Keratinocyte (primary cell): Measurements from ENCODE around the gene PAM16. TPM values are rescaled to one million over a fixed set of nuclear protein-coding genes. Genes with fewer than 3 reads are reported as not detected.

Experiments used
- DNase-seq: peaks from one replicate; pipeline ENCODE4 v3.0.0-alpha.2; 2011; ENCODE audit warnings: low read depth, missing footprints, low spot score
- FAIRE-seq: peaks from 2 replicates; lab custom pipeline; 2011; peaks lifted over from hg19 to GRCh38; lab: Jason Lieb, UNC
- H2AFZ ChIP-seq: 2 replicates; pipeline ENCODE4 v1.6.0; 2012; ENCODE audit warnings: low read length, control low read depth, inconsistent platforms; ENCODE audit not compliant: control insufficient read depth
- H3K27ac ChIP-seq: 2 replicates; pipeline ENCODE4 v1.5.1; 2011; ENCODE audit warnings: low read length; ENCODE audit not compliant: control insufficient read depth, insufficient read depth
- H3K27me3 ChIP-seq: 3 replicates; pipeline ENCODE4 v1.6.0; 2011; ENCODE audit warnings: low read length; ENCODE audit not compliant: control insufficient read depth, insufficient read depth; ENCODE audit errors: extremely low read depth
- H3K36me3 ChIP-seq, 2 experiments: 2 replicates in 1 of 2; 3 replicates in 1 of 2; pipeline ENCODE4 v1.5.1; 2011; ENCODE audit warnings: low read length in 2 of 2, mild to moderate bottlenecking in 1 of 2; ENCODE audit not compliant: control insufficient read depth in 2 of 2, insufficient read depth in 2 of 2; ENCODE audit errors: extremely low read depth in 1 of 2
- H3K4me1 ChIP-seq: 3 replicates; pipeline ENCODE4 v1.5.1; 2011; ENCODE audit warnings: low read length; ENCODE audit not compliant: control insufficient read depth, insufficient read depth; ENCODE audit errors: extremely low read depth
- H3K4me2 ChIP-seq: 3 replicates; pipeline ENCODE4 v1.6.0; 2011; ENCODE audit warnings: low read depth, low read length; ENCODE audit not compliant: control insufficient read depth, insufficient read depth; ENCODE audit errors: extremely low read depth
- H3K4me3 ChIP-seq, 3 experiments: fragments of 200-600 bp in 1 of 3; sonication (generic) in 1 of 3; 2 replicates in 2 of 3; 3 replicates in 1 of 3; pipeline ENCODE4 v1.5.1; 2011 to 2016; ENCODE audit warnings: low read length in 3 of 3, mild to moderate bottlenecking in 3 of 3, control low read depth in 2 of 3, inconsistent platforms in 1 of 3, low read depth in 1 of 3, mixed read lengths in 1 of 3, mixed run types in 1 of 3, moderate library complexity in 1 of 3; ENCODE audit not compliant: control insufficient read depth in 2 of 3, insufficient read depth in 2 of 3; ENCODE audit errors: extremely low read depth in 1 of 3
- H3K79me2 ChIP-seq: 2 replicates; pipeline ENCODE4 v1.6.0; 2012; ENCODE audit warnings: low read length; ENCODE audit not compliant: control insufficient read depth, insufficient read depth
- H3K9ac ChIP-seq: 3 replicates; pipeline ENCODE4 v1.6.0; 2011; ENCODE audit warnings: low read length; ENCODE audit not compliant: control insufficient read depth, insufficient read depth; ENCODE audit errors: extremely low read depth
- H3K9me1 ChIP-seq: 3 replicates; pipeline ENCODE4 v1.6.0; 2011; ENCODE audit warnings: low read length; ENCODE audit not compliant: control insufficient read depth, insufficient read depth; ENCODE audit errors: extremely low read depth
- H3K9me3 ChIP-seq: 2 replicates; pipeline ENCODE4 v1.5.1; 2012; ENCODE audit warnings: low read depth, low read length; ENCODE audit not compliant: control insufficient read depth
- H4K20me1 ChIP-seq: 3 replicates; pipeline ENCODE4 v1.6.0; 2011; ENCODE audit warnings: low read length; ENCODE audit not compliant: control insufficient read depth, insufficient read depth; ENCODE audit errors: extremely low read depth
- CTCF ChIP-seq, 3 experiments: IDR thresholded peaks in 1 of 3; conservative IDR thresholded peaks in 1 of 3; optimal IDR thresholded peaks in 1 of 3; 2 replicates in 2 of 3; 3 replicates in 1 of 3; pipeline versions ENCODE3 to v1.5.1; 2011; ENCODE audit warnings: low read length in 3 of 3, mild to moderate bottlenecking in 3 of 3, moderate library complexity in 2 of 3, control low read depth in 1 of 3, inconsistent platforms in 1 of 3; ENCODE audit not compliant: insufficient read depth in 2 of 3; ENCODE audit errors: extremely low read depth in 1 of 3
- EZH2 ChIP-seq: IDR thresholded peaks from one replicate; pipeline ENCODE4 v1.6.1; 2012; ENCODE audit warnings: inconsistent platforms, mild to moderate bottlenecking, low read length, moderate library complexity
- dilution Hi-C: fragments of 300-500 bp; cut with MboI; formaldehyde crosslinking; loops from one replicate; pipeline ENCODE4 v1.7.0; 2020; ENCODE audit warnings: low sequenced_read_pairs; ENCODE audit not compliant: extremely low pct_ligation_motif_present
- polyA plus RNA-seq, 5 experiments: library from polyadenylated mRNA; depleted of rRNA in 3 of 5; stranded (reverse) in 3 of 5; stranded (forward) in 1 of 5; unstranded in 1 of 5; fragments of >200 nt; gene quantifications; 1 replicate in 1 of 5; 2 replicates in 3 of 5; 3 replicates in 1 of 5; pipeline versions ENCODE4 v1.2.1 to v1.2.3, GENCODE V29; 2011 to 2012; ENCODE audit warnings: missing spikeins in 2 of 5, low read depth in 1 of 5, low replicate concordance in 1 of 5

PAM16 gene
- polyA plus RNA-seq, 1 donor (not counting 4 experiments of a cell fraction or from before 2014, with no cell fraction given), result 32.7 TPM

- H3K9ac ChIP-seq, result peak overlapping the region; percentile 28
- dilution Hi-C loops, result no loop called here
- no peak for DNase-seq
- H3K4me3 ChIP-seq, result no peak overlapping the region
- no peaks in the 10 kb centered on the region for H3K79me2 ChIP-seq
- H3K27ac ChIP-seq, result no peak overlapping the region
- H3K9me3 ChIP-seq, result no peaks in the 10 kb centered on the region
- no peak for TF ChIP-seq EZH2
- no peak for TF ChIP-seq CTCF (optimal IDR thresholded peaks at IDR 0.05 in 1 of 3, IDR thresholded peaks at IDR 0.05 in 1 of 3, conservative IDR thresholded peaks at IDR 0.05 in 1 of 3; ENCODE audit: extremely low read depth in 1 of 3, insufficient read depth in 2 of 3, low read length in 3 of 3)
- no peak for FAIRE-seq
- H3K4me2 ChIP-seq, result no peak overlapping the region
- H4K20me1 ChIP-seq, result peaks cover 3% of the 10 kb centered on the region
- H3K36me3 ChIP-seq, result peaks cover 12 to 27% of the 10 kb centered on the region in 2 experiments
- no peaks in the 10 kb centered on the region for H3K27me3 ChIP-seq
- H2AFZ ChIP-seq, result no peak overlapping the region
- H3K9me1 ChIP-seq, result no peaks in the 10 kb centered on the region
- H3K4me1 ChIP-seq, result peaks cover 11% of the 10 kb centered on the region
Measured at GRCh38 chr16:4392382-4393239, 41.5 kb upstream of the PAM16 start.

GRCh38 chr16:4391631-4392381 lies 40.7 kb upstream of the PAM16 start:
- no peak for DNase-seq
- dilution Hi-C loops, result no loop called here
- Histone ChIP-seq H4K20me1 (peaks cover 3% of the 10 kb centered on the region), H2AFZ (no peak overlapping the region), H3K9ac (no peak overlapping the region), H3K4me2 (no peak overlapping the region), H3K36me3 (peaks cover 12 to 27% of the 10 kb centered on the region in 2 experiments), H3K4me1 (peaks cover 11% of the 10 kb centered on the region), H3K27me3 (no peaks in the 10 kb centered on the region), H3K9me1 (no peaks in the 10 kb centered on the region), H3K9me3 (no peaks in the 10 kb centered on the region), H3K27ac (no peak overlapping the region), H3K4me3 (no peak overlapping the region), H3K79me2 (no peaks in the 10 kb centered on the region)
- FAIRE-seq, result no peak
- TF ChIP-seq EZH2, result no peak
- TF ChIP-seq CTCF (optimal IDR thresholded peaks at IDR 0.05 in 1 of 3, IDR thresholded peaks at IDR 0.05 in 1 of 3, conservative IDR thresholded peaks at IDR 0.05 in 1 of 3; ENCODE audit: extremely low read depth in 1 of 3, insufficient read depth in 2 of 3, low read length in 3 of 3), result no peak
